K562 treated with DMSO at 1 percent for 12 hours (cell line): Measurements from ENCODE around the gene PARP2. TPM values are rescaled to one million over a fixed set of nuclear protein-coding genes. Genes with fewer than 3 reads are reported as not detected.

ENCODE experiments used
- total RNA-seq: library from RNA; unstranded; fragments of 300-600 nt; gene quantifications from 2 replicates; pipeline ENCODE4 v1.2.3, GENCODE V29; 2022; ENCODE audit not compliant: insufficient read depth

The PARP2 gene
- 16.7 and 36.5 TPM in 2 replicates for total RNA-seq

GRCh38 chr14:20343092-20343861 is at the start of gene PARP2:
Gene PARP2, plus strand, starts transcription at chr14:20343635. Its CDS starts 7 bp downstream, at chr14:20343642.

GRCh38 chr14:20305265-20306078 is 38.0 kb upstream of the PARP2 start, which contains the start of gene TTC5:
Gene TTC5, minus strand, starts transcription at chr14:20305951. Its CDS starts 14 bp downstream, at chr14:20305937.

GRCh38 chr14:20332788-20333493 is 10.5 kb upstream of the PARP2 start, which contains the start of gene CCNB1IP1:
Gene CCNB1IP1, minus strand, starts transcription at chr14:20333279. Its CDS starts 16,756 bp downstream, at chr14:20316523.

Other genes with a start within 250 kb of the PARP2 start
- gene OR4K17, start 232.9 kb upstream of the PARP2 start, total RNA-seq, result not detected in 2 replicates
- gene OR4N5, start 204.8 kb upstream of the PARP2 start, total RNA-seq, result not detected in 2 replicates
- not detected in 2 replicates for gene OR11G2, start 152.7 kb upstream of the PARP2 start, total RNA-seq
- not detected in 2 replicates for gene OR11H6, start 119.9 kb upstream of the PARP2 start, total RNA-seq
- not detected in 2 replicates for gene OR11H7, start 114.7 kb upstream of the PARP2 start, total RNA-seq
- gene OR11H4, start 104.3 kb upstream of the PARP2 start, total RNA-seq, result not detected in 2 replicates
- 3.8 and 6.4 TPM in 2 replicates for gene TTC5, start 37.7 kb upstream of the PARP2 start, total RNA-seq
- 88.9 and 90.5 TPM in 2 replicates for gene CCNB1IP1, start 10.4 kb upstream of the PARP2 start, total RNA-seq
- 6.8 and 28.8 TPM in 2 replicates for gene TEP1, start 69.9 kb downstream of the PARP2 start, total RNA-seq
- gene KLHL33, start 92.5 kb downstream of the PARP2 start, total RNA-seq, result 0.10 TPM in 1 of 2 replicates, not detected in the other
- 41.8 and 42.2 TPM in 2 replicates for gene OSGEP, start 111.2 kb downstream of the PARP2 start, total RNA-seq
- 116 and 133 TPM in 2 replicates for gene APEX1, start 111.6 kb downstream of the PARP2 start, total RNA-seq
- 25.8 and 27.5 TPM in 2 replicates for gene PIP4P1, start 117.8 kb downstream of the PARP2 start, total RNA-seq
- 73.6 and 78.8 TPM in 2 replicates for gene PNP, start 125.8 kb downstream of the PARP2 start, total RNA-seq
- not detected in 2 replicates for gene RNASE10, start 161.9 kb downstream of the PARP2 start, total RNA-seq
- not detected in 2 replicates for gene RNASE9, start 217.4 kb downstream of the PARP2 start, total RNA-seq
- not detected in 2 replicates for gene RNASE11, start 244.4 kb downstream of the PARP2 start, total RNA-seq
- not detected in 2 replicates for gene RNASE12, start 247.7 kb downstream of the PARP2 start, total RNA-seq